Stomach (tissue), 9 donors: ENCODE results near the gene ZCCHC14. TPM values are rescaled to one million over a fixed set of nuclear protein-coding genes. Genes with fewer than 3 reads are reported as not detected.

Source experiments
- DNase-seq, 2 donors: peaks; one replicate each; pipeline versions ENCODE4 v3.0.0 to v3.0.0-alpha.2; 2013 to 2019
- H3K27ac ChIP-seq, 5 donors: fragments of 200-600 bp in 4 of 5; sonication (generic) in 4 of 5; one replicate each; pipeline ENCODE4 v1.5.1; 2013 to 2019; ENCODE audit warnings: mild to moderate bottlenecking in 1 of 5, moderate library complexity in 1 of 5
- H3K27me3 ChIP-seq, 3 donors: fragments of 200-600 bp; sonication (generic); one replicate each; pipeline ENCODE4 v1.5.1; 2017 to 2019; ENCODE audit warnings: mixed run types in 1 of 3
- H3K36me3 ChIP-seq, 4 donors: fragments of 200-600 bp; sonication (generic); 1 replicate in 3 of 4; 2 replicates in 1 of 4; pipeline ENCODE4 v1.5.1; 2016 to 2019
- H3K4me1 ChIP-seq, 4 donors: fragments of 200-600 bp; sonication (generic); one replicate each; pipeline ENCODE4 v1.5.1; 2016 to 2019
- H3K4me3 ChIP-seq, 4 donors: fragments of 200-600 bp; sonication (generic) in 3 of 4; one replicate each; pipeline ENCODE4 v1.5.1; 2016 to 2019; ENCODE audit warnings: mild to moderate bottlenecking in 1 of 4
- H3K9me3 ChIP-seq, 4 donors: fragments of 200-600 bp; sonication (generic); one replicate each; pipeline ENCODE4 v1.5.1; 2016 to 2019
- EP300 ChIP-seq: sonication (generic); formaldehyde crosslinking; IDR thresholded peaks from one replicate; pipeline ENCODE4 v1.6.1; 2017; ENCODE audit warnings: antibody characterized with exemption
- POLR2A ChIP-seq, 4 donors: fragments of 450-650 bp; IDR thresholded peaks; one replicate each; pipeline ENCODE4 v1.6.1; 2016; ENCODE audit warnings: antibody characterized with exemption in 4 of 4, control low read depth in 2 of 4, mild to moderate bottlenecking in 1 of 4, moderate library complexity in 1 of 4
- POLR2AphosphoS5 ChIP-seq, 3 donors: sonication (generic); formaldehyde crosslinking; IDR thresholded peaks; one replicate each; pipeline ENCODE4 v1.6.1; 2016; ENCODE audit warnings: antibody characterized with exemption in 3 of 3
- WGBS, 5 donors: extraction: QIAGEN DNeasy Blood & Tissue Kit in 3 of 5; methylation state at CpG; one replicate each; pipeline versions ENCODE4 v1.1.5 to v1.1.7; 2013 to 2018; 5-methylcytosine and 5-hydroxymethylcytosine counted together
- intact Hi-C: fragments of 100-400 bp; cut with DNase I; formaldehyde crosslinking; loops from one replicate; pipeline ENCODE4 v1.15.1; 2023; ENCODE audit warnings: low total_unique reads
- polyA plus RNA-seq, 3 donors: library from polyadenylated mRNA; stranded (reverse); fragments of 200-250 nt; gene quantifications; one replicate each; pipeline ENCODE4 v1.2.3, GENCODE V29; 2013
- total RNA-seq, 5 donors: library from RNA; depleted of rRNA; stranded (reverse); fragments of >200 nt; gene quantifications; one replicate each; pipeline versions ENCODE4 v1.1.0 to v1.2.3, GENCODE V29; 2014 to 2016
- TF ChIP-seq, protein P1 (sequence below), 7 experiments: fragments of 450-650 bp in 4 of 7; fragments of 200-600 bp in 3 of 7; sonication (generic) in 3 of 7; IDR thresholded peaks; one replicate each; pipeline ENCODE4 v1.5.1; 2016 to 2019; ENCODE audit warnings: antibody characterized with exemption in 7 of 7, control low read depth in 2 of 7, mild to moderate bottlenecking in 1 of 7
- donor health status: healthy with polysubstance abuse.
- donor health status: Bipolar disorder and iron deficiency.
- donor health status: healthy.

The ZCCHC14 gene
- total and polyA plus RNA-seq, 8 donors = 5.4 to 25.9 (median 16.7) TPM

DNA sequence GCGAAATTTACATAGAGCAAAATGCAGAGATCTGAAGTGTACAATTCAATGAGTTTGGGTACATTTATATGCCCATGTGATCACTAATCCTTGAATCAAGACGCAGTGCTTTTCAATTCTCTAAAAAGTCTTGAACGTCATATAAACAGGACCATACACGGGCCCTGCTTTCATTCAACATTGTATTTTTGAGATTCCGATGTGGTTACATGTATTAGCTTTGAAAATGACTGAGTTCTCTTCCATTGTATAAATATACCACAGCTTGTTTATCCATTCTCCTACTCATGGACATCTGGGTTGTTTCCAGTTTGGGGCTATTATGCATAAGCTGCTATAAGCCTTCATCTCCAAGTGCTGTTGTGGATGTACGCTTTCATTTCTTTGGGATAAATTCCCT lies 45.5 kb downstream of the ZCCHC14 start:
- TF ChIP-seq POLR2A (IDR thresholded peaks at IDR 0.05) (no peak), POLR2AphosphoS5 (IDR thresholded peaks at IDR 0.05) (peak in 2 of 3 donors; percentile 8 to 61), EP300 (no peak)
- WGBS, 5 donors = 64 to 85% (median 76%) methylated on average over 6 of the region's 6 CpGs
- H3K36me3 ChIP-seq = peaks cover 6 to 61% (median 54%) of the 10 kb centered on the region in 4 donors
- intact Hi-C loops = no loop called here
- no peaks in the 10 kb centered on the region for H3K27me3 ChIP-seq
- no peak overlapping the region for H3K4me3 ChIP-seq
- DNase-seq = peak in 1 of 2 donors; percentile 76
- H3K9me3 ChIP-seq = no peaks in the 10 kb centered on the region
- peaks cover 0 to 16% (median 2%) of the 10 kb centered on the region in 4 donors for H3K4me1 ChIP-seq
- peak overlapping the region in 4 of 5 donors; percentile 66 to 77 (median 66) for H3K27ac ChIP-seq

DNA sequence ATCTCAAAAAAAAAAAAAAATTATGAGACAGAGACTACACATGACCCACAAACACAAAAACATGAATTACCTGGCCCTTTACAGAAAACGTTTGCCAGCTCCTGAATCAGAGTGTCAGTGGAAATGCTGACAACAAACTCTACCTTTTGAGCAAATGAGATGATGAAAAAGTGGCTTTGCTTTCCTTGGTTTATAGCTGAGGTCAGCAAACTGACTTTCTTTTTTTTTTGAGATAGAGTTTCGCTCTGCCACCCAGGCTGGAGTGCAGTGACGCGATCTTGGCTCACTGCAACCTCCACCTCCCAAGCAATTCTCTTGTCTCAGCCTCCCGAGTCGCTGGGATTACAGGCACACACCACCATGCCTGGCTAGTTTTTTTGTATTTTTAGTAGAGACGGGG lies 46.3 kb downstream of the ZCCHC14 start:
- intact Hi-C loops = no loop called here
- H3K27ac ChIP-seq = peak overlapping the region; percentile 5 to 77 (median 66)
- 91 to 97% (median 94%) methylated on average over 7 of the region's 7 CpGs for WGBS, 5 donors

DNA sequence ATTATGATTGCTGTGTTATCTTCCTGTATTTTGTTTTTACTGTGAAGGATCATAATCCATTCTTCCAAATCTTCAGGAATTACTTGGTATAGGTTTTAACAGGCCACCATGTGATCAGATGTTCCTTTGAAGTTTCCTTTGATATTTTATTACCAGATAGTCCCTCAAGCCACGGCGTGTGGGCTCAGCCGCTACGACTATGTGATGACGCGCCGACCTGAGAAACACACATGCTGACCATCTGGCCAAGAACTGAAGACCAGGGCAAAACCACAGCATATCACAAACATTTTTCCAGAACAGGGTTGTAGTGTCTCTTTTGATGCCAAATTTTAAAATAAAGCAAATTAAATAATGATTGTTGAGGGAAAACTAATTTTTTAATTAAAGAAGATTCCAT lies 47.3 kb downstream of the ZCCHC14 start:
- H3K4me3 ChIP-seq = no peak overlapping the region
- H3K27ac ChIP-seq = no peak overlapping the region
- WGBS, 5 donors = 91 to 98% (median 94%) methylated on average over 7 of the region's 7 CpGs
- H3K36me3 ChIP-seq = peaks cover 3 to 54% (median 47%) of the 10 kb centered on the region in 4 donors
- H3K9me3 ChIP-seq = no peaks in the 10 kb centered on the region
- DNase-seq = no peak
- H3K27me3 ChIP-seq = no peaks in the 10 kb centered on the region
- no peak for TF ChIP-seq POLR2A (IDR thresholded peaks at IDR 0.05)
- TF ChIP-seq, protein P1, sequence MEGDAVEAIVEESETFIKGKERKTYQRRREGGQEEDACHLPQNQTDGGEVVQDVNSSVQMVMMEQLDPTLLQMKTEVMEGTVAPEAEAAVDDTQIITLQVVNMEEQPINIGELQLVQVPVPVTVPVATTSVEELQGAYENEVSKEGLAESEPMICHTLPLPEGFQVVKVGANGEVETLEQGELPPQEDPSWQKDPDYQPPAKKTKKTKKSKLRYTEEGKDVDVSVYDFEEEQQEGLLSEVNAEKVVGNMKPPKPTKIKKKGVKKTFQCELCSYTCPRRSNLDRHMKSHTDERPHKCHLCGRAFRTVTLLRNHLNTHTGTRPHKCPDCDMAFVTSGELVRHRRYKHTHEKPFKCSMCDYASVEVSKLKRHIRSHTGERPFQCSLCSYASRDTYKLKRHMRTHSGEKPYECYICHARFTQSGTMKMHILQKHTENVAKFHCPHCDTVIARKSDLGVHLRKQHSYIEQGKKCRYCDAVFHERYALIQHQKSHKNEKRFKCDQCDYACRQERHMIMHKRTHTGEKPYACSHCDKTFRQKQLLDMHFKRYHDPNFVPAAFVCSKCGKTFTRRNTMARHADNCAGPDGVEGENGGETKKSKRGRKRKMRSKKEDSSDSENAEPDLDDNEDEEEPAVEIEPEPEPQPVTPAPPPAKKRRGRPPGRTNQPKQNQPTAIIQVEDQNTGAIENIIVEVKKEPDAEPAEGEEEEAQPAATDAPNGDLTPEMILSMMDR (IDR thresholded peaks at IDR 0.05) = no peak
- no peak for TF ChIP-seq EP300
- TF ChIP-seq POLR2AphosphoS5 (IDR thresholded peaks at IDR 0.05) = no peak
- peaks cover 0 to 16% (median under 1%) of the 10 kb centered on the region in 4 donors for H3K4me1 ChIP-seq
- intact Hi-C loops = no loop called here

More for the DNA sequence above, 46.3 kb downstream of the ZCCHC14 start:
- TF ChIP-seq, protein P1 (IDR thresholded peaks at IDR 0.05) = no peak
- no peak for TF ChIP-seq EP300
- no peak for TF ChIP-seq POLR2AphosphoS5 (IDR thresholded peaks at IDR 0.05)
- TF ChIP-seq POLR2A (IDR thresholded peaks at IDR 0.05) = no peak
- no peak for DNase-seq
- Histone ChIP-seq H3K4me3 (no peak overlapping the region), H3K36me3 (peaks cover 3 to 58% (median 48%) of the 10 kb centered on the region in 4 donors), H3K4me1 (peaks cover 0 to 16% (median 2%) of the 10 kb centered on the region in 4 donors), H3K9me3 (no peaks in the 10 kb centered on the region), H3K27me3 (no peaks in the 10 kb centered on the region)

DNA sequence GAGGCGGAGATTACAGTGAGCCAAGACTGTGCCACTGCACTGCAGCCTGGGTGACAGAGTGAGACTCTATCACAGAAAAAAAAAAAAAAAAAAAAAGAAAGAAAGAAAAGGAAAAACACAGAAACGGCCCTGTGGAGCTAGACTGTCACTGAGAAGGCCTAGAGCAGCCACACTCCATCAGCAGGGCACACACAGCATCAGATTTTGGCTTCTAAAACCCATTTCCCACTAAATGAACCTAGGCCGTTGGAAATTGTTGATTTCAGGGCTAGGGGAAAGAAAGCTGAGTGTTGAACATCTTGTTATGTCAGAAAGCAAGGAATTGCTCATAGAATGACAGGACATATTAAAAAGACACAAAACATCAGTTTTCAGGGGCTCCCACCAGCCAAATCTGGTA lies 48.9 kb downstream of the ZCCHC14 start:
- H3K27ac ChIP-seq = no peak overlapping the region
- TF ChIP-seq, protein P1 (IDR thresholded peaks at IDR 0.05) = no peak
- no peak for TF ChIP-seq POLR2A (IDR thresholded peaks at IDR 0.05)
- TF ChIP-seq POLR2AphosphoS5 (IDR thresholded peaks at IDR 0.05) = no peak
- TF ChIP-seq EP300 = no peak
- no peak for DNase-seq
- no peaks in the 10 kb centered on the region for H3K27me3 ChIP-seq
- no peak overlapping the region for H3K4me3 ChIP-seq
- peaks cover 3 to 46% (median 43%) of the 10 kb centered on the region in 4 donors for H3K36me3 ChIP-seq
- peaks cover 0 to 30% (median 12%) of the 10 kb centered on the region in 4 donors for H3K4me1 ChIP-seq
- no peaks in the 10 kb centered on the region for H3K9me3 ChIP-seq
- intact Hi-C loops = no loop called here
- WGBS, 5 donors = 95 to 98% (median 96%) methylated on average over 3 of the region's 3 CpGs

DNA sequence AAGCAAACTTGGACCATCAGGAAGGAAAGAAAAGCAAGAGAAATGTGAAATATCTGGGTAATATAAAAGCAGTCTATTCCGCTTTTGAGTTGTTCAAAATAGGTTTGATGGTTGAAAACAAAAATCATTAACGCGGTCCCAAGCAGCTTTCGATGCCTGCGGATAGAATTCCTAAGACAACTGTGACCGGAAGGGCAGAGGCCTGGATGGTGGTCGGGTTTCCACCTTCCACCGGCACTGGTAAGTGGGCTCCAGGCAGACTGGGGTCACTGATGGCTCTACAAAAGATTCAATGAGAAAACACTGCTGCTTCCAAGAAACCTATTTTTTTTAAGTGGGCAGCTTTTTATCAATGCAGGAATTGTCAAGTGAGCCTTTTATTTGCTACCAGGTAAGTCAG lies 49.8 kb downstream of the ZCCHC14 start:
- TF ChIP-seq EP300 (no peak), POLR2A (IDR thresholded peaks at IDR 0.05) (no peak), POLR2AphosphoS5 (IDR thresholded peaks at IDR 0.05) (no peak)
- TF ChIP-seq, protein P1 (IDR thresholded peaks at IDR 0.05) = no peak
- no peak overlapping the region for H3K4me3 ChIP-seq
- intact Hi-C loops = no loop called here
- 97 to 99% (median 98%) methylated on average over 8 of the region's 8 CpGs for WGBS, 5 donors
- H3K27ac ChIP-seq = no peak overlapping the region
- no peaks in the 10 kb centered on the region for H3K27me3 ChIP-seq
- no peaks in the 10 kb centered on the region for H3K9me3 ChIP-seq
- peaks cover 5 to 35% (median 19%) of the 10 kb centered on the region in 4 donors for H3K4me1 ChIP-seq
- H3K36me3 ChIP-seq = peaks cover 3 to 37% (median 34%) of the 10 kb centered on the region in 4 donors
- no peak for DNase-seq
